ENCODE data around the gene CCDC187. TPM values are rescaled to one million over a fixed set of nuclear protein-coding genes. Genes with fewer than 3 reads are reported as not detected.

Gene CCDC187
- polyA plus RNA-seq, 3 donors, result not detected

DNA sequence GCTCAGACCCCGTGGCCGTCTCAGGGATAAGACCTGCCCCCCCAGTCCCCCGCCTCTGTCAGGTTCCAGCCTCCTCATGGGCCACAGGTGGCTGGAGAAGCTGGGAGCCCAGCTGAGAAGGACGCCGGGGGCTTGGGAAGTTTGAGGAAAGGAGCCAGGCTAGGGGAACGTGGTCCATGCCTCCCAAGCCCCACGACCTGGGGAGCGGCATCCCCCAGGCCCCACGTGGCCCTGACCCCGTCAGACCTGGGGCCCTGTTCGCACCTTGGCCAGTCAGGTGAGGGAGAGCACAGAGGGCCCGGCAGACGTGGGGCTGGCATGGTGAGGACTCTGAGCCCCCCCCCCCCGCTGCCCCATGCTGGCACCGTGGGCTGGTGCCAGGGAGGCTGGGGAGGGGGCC, 27.1 kb upstream of the CCDC187 start:
- intact Hi-C loops (cut with micrococcal nuclease), result no loop called here
- Histone ChIP-seq H3K27ac (ENCODE audit: low read depth in 1 of 2, low read length in 2 of 2) (no peak overlapping the region), H2AFZ (ENCODE audit: insufficient read depth, low read depth, low read length, poor library complexity, severe bottlenecking) (no peak overlapping the region), H3K9ac (ENCODE audit: insufficient read depth, low read length, poor library complexity, severe bottlenecking) (no peak overlapping the region), H3K4me1 (ENCODE audit: control insufficient read depth in 1 of 2, insufficient read depth in 2 of 2, low read length in 2 of 2) (peaks cover 22 to 25% of the 10 kb centered on the region in 2 donors), H4K20me1 (ENCODE audit: insufficient read depth, low read length) (no peaks in the 10 kb centered on the region), H3K4me2 (replicated peaks; ENCODE audit: extremely low read depth, low read length, poor library complexity, severe bottlenecking) (no peak overlapping the region), H3K9me3 (replicated peaks in 1 of 2; ENCODE audit: control insufficient read depth in 1 of 2, insufficient read depth in 1 of 2, low read length in 2 of 2) (no peaks in the 10 kb centered on the region), H3K27me3 (ENCODE audit: control insufficient read depth in 2 of 2, insufficient read depth in 2 of 2, low read length in 2 of 2) (peaks cover 0 to 26% of the 10 kb centered on the region in 2 donors), H3K4me3 (replicated peaks in 1 of 3; ENCODE audit: low read depth in 2 of 3, low read length in 3 of 3) (no peak overlapping the region), H3K79me2 (ENCODE audit: insufficient read depth, low read length) (no peaks in the 10 kb centered on the region), H3K36me3 (replicated peaks in 1 of 2; ENCODE audit: control insufficient read depth in 1 of 2, insufficient read depth in 2 of 2, low read length in 2 of 2) (no peaks in the 10 kb centered on the region)
- H3K36me3 Mint-ChIP-seq, result no peaks in the 10 kb centered on the region
- peaks cover 11% of the 10 kb centered on the region for H3K4me1 Mint-ChIP-seq
- no peak for DNase-seq
- no peak overlapping the region for H3K4me3 Mint-ChIP-seq
- no peaks in the 10 kb centered on the region for H3K9me3 Mint-ChIP-seq
- WGBS (ENCODE audit: insufficient coverage), result 96% methylated on average over 12 of the region's 15 CpGs
- TF ChIP-seq, protein P1, sequence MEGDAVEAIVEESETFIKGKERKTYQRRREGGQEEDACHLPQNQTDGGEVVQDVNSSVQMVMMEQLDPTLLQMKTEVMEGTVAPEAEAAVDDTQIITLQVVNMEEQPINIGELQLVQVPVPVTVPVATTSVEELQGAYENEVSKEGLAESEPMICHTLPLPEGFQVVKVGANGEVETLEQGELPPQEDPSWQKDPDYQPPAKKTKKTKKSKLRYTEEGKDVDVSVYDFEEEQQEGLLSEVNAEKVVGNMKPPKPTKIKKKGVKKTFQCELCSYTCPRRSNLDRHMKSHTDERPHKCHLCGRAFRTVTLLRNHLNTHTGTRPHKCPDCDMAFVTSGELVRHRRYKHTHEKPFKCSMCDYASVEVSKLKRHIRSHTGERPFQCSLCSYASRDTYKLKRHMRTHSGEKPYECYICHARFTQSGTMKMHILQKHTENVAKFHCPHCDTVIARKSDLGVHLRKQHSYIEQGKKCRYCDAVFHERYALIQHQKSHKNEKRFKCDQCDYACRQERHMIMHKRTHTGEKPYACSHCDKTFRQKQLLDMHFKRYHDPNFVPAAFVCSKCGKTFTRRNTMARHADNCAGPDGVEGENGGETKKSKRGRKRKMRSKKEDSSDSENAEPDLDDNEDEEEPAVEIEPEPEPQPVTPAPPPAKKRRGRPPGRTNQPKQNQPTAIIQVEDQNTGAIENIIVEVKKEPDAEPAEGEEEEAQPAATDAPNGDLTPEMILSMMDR (IDR thresholded peaks at IDR 0.05), result no peak
- peaks cover 15 to 26% (median 18%) of the 10 kb centered on the region in 3 donors for H3K27me3 Mint-ChIP-seq (ENCODE audit: low read depth in 3 of 3)
- peak overlapping the region in 1 of 7 donors; percentile 65 for H3K27ac Mint-ChIP-seq

DNA sequence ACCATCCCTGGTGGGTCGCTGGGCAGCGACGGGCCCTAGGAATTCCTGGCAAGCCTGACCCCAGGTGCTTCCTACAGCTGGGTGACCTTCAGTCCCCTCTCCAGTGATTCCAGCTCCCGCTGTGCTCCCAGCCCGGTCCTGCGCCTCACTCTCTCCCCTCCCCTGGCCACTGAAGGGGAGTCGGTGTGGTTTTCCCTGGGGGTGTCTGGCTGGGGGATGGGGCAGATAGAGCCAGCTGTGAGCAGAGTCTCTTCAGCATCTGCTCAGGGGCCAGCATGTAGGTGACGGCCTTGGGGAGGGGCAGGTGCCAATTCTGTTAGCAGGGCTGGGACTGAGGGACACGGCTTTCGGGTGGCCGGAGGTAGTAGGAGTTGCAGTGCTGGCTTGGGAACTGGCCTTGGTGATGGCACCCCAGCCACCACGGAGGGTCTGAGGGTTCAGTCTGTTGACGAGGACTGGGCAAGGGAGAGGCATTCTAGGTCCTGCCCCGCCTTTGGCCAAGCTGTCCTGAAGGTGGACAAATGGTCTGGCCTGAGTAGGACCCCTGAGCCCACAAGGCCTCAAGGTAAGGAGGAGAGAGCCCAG, 26.6 kb upstream of the CCDC187 start:
- Histone ChIP-seq H3K27me3 (ENCODE audit: control insufficient read depth in 2 of 2, insufficient read depth in 2 of 2, low read length in 2 of 2) (peaks cover 0 to 28% of the 10 kb centered on the region in 2 donors), H3K36me3 (replicated peaks in 1 of 2; ENCODE audit: control insufficient read depth in 1 of 2, insufficient read depth in 2 of 2, low read length in 2 of 2) (no peaks in the 10 kb centered on the region), H4K20me1 (ENCODE audit: insufficient read depth, low read length) (no peaks in the 10 kb centered on the region), H3K4me1 (ENCODE audit: control insufficient read depth in 1 of 2, insufficient read depth in 2 of 2, low read length in 2 of 2) (peaks cover 22 to 25% of the 10 kb centered on the region in 2 donors), H3K4me2 (replicated peaks; ENCODE audit: extremely low read depth, low read length, poor library complexity, severe bottlenecking) (no peak overlapping the region), H3K9me3 (replicated peaks in 1 of 2; ENCODE audit: control insufficient read depth in 1 of 2, insufficient read depth in 1 of 2, low read length in 2 of 2) (no peaks in the 10 kb centered on the region), H2AFZ (ENCODE audit: insufficient read depth, low read depth, low read length, poor library complexity, severe bottlenecking) (no peak overlapping the region), H3K9ac (ENCODE audit: insufficient read depth, low read length, poor library complexity, severe bottlenecking) (no peak overlapping the region), H3K27ac (ENCODE audit: low read depth in 1 of 2, low read length in 2 of 2) (no peak overlapping the region), H3K79me2 (ENCODE audit: insufficient read depth, low read length) (no peaks in the 10 kb centered on the region), H3K4me3 (replicated peaks in 1 of 3; ENCODE audit: low read depth in 2 of 3, low read length in 3 of 3) (no peak overlapping the region)
- intact Hi-C loops (cut with micrococcal nuclease), result no loop called here
- H3K36me3 Mint-ChIP-seq, result no peaks in the 10 kb centered on the region
- TF ChIP-seq, protein P1 (IDR thresholded peaks at IDR 0.05), result no peak
- peaks cover 15 to 30% (median 22%) of the 10 kb centered on the region in 3 donors for H3K27me3 Mint-ChIP-seq (ENCODE audit: low read depth in 3 of 3)
- no peak overlapping the region for H3K4me3 Mint-ChIP-seq
- H3K4me1 Mint-ChIP-seq, result peaks cover 11% of the 10 kb centered on the region
- no peak overlapping the region for H3K27ac Mint-ChIP-seq
- WGBS (ENCODE audit: insufficient coverage), result 81% methylated on average over 10 of the region's 14 CpGs
- DNase-seq, result no peak
- no peaks in the 10 kb centered on the region for H3K9me3 Mint-ChIP-seq
